Kidney (tissue), 14 donors: ENCODE data around the gene NFYC. TPM values are rescaled to one million over a fixed set of nuclear protein-coding genes. Genes with fewer than 3 reads are reported as not detected.

ENCODE experiments used
- DNase-seq, 5 donors: peaks; one replicate each; pipeline ENCODE4 v3.0.0-alpha.2; 2013 to 2020
- FAIRE-seq: peaks from 2 replicates; lab custom pipeline; 2012; peaks lifted over from hg19 to GRCh38; lab: Jason Lieb, UNC
- H3K27ac ChIP-seq, 2 donors: one replicate each; pipeline ENCODE4 v1.7.0; 2013; ENCODE audit warnings: low read depth in 2 of 2, low read length in 2 of 2, inconsistent platforms in 1 of 2
- H3K27me3 ChIP-seq: one replicate; pipeline ENCODE4 v1.7.1; 2013; ENCODE audit warnings: low read length, inconsistent platforms; ENCODE audit not compliant: control insufficient read depth, insufficient read depth
- H3K36me3 ChIP-seq, 3 donors: one replicate each; pipeline versions ENCODE4 v1.7.0 to v1.7.1; 2013; ENCODE audit warnings: low read length in 3 of 3, control low read depth in 1 of 3, inconsistent platforms in 1 of 3; ENCODE audit not compliant: insufficient read depth in 3 of 3, control insufficient read depth in 2 of 3
- H3K4me1 ChIP-seq, 3 donors: one replicate each; pipeline versions ENCODE4 v1.7.0 to v1.7.1; 2013; ENCODE audit warnings: low read length in 3 of 3, inconsistent platforms in 1 of 3, low read depth in 1 of 3; ENCODE audit not compliant: control insufficient read depth in 2 of 3, insufficient read depth in 2 of 3
- H3K4me3 ChIP-seq, 3 donors: one replicate each; pipeline versions ENCODE4 v1.7.0 to v1.8.1; 2013; ENCODE audit warnings: low read length in 3 of 3, control low read depth in 1 of 3, inconsistent platforms in 1 of 3
- H3K9ac ChIP-seq, 3 donors: one replicate each; pipeline versions ENCODE4 v1.7.0 to v1.7.1; 2013; ENCODE audit warnings: low read length in 3 of 3, control low read depth in 1 of 3, inconsistent platforms in 1 of 3
- H3K9me3 ChIP-seq, 3 donors: one replicate each; pipeline versions ENCODE4 v1.7.0 to v1.7.1; 2013; ENCODE audit warnings: low read length in 3 of 3, control low read depth in 1 of 3, inconsistent platforms in 1 of 3; ENCODE audit not compliant: control insufficient read depth in 2 of 3, insufficient read depth in 1 of 3
- intact Hi-C: fragments of 100-400 bp; cut with DNase I; formaldehyde crosslinking; loops from one replicate; pipeline ENCODE4 v1.11.1; 2022
- polyA plus RNA-seq: library from polyadenylated mRNA; stranded (reverse); fragments of 350-450 nt; fragmentation: Illumina TruSeq; extraction: RNeasy Lipid Tissue Mini Kit (QIAGEN cat#74804); gene quantifications from one replicate; pipeline ENCODE4 v1.2.3, GENCODE V29; 2014; ENCODE audit warnings: low read depth, low replicate concordance; ENCODE audit not compliant: insufficient read depth
- total RNA-seq: library from RNA; stranded (reverse); fragmentation: NEBNext Ultra II Directional; extraction: Animal tissue kit (Norgen Biotek cat#: 25700); gene quantifications from one replicate; pipeline ENCODE4 v1.2.1, GENCODE V29; 2021
- TF ChIP-seq, protein P1 (sequence below): IDR thresholded peaks from 3 replicates; pipeline ENCODE4 v1.5.1; 2012; ENCODE audit warnings: mild to moderate bottlenecking, moderate library complexity, borderline replicate concordance; ENCODE audit not compliant: insufficient read depth; ENCODE audit errors: extremely low read depth
- donor health status: control.
- donor health status: control.
- donor health status: control.
- donor health status: control.
- donor health status: control.
- donor health status: DM: yes; HTN: yes; CAD: no.
- donor health status: Normal renal cell carcinoma (clear cell type).

Gene NFYC
- total and polyA plus RNA-seq, 2 donors from 2014 or later: 52.1 to 69.3 TPM

DNA sequence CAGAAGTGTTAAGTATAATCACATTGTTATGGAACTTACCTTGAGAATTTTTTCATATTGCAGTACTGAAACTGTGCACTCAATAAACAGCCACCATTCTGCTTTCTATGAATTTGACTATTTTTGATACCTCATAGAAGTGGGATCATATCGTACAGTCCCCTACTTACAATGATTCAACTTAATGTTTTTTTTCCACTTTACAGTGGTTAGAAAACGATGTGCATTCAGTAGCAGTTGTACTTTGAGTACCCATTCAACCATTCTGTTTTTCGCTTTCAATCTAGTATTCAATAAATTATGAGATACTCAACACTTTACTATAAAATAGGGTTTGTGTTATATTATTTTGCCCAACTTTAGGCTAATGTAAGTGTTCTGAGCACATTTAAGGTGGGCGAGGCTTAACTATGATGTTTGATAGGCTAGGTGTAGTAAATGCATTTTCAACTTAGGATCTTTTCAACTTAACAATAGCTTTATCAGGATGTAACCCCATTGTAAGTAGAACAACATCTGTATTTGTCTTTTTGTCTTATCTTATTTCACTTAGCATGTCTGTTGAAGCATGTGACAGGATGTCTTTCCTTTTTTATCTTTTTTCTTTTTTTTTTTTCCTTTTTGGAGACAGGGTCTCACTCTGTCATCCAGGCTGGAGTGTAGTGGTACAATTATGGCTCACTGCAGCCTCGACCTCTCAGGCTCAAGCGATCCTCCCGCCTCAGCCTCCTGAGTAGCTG, 49.7 kb downstream of the NFYC start:
- Histone ChIP-seq H3K9me3 (no peaks in the 10 kb centered on the region), H3K27me3 (no peaks in the 10 kb centered on the region), H3K36me3 (peaks cover 7 to 21% (median 12%) of the 10 kb centered on the region in 3 donors), H3K4me3 (no peak overlapping the region), H3K9ac (no peak overlapping the region), H3K27ac (no peak overlapping the region), H3K4me1 (peaks cover 2 to 14% (median 9%) of the 10 kb centered on the region in 3 donors)
- intact Hi-C loops: no loop called here
- TF ChIP-seq, protein P1, sequence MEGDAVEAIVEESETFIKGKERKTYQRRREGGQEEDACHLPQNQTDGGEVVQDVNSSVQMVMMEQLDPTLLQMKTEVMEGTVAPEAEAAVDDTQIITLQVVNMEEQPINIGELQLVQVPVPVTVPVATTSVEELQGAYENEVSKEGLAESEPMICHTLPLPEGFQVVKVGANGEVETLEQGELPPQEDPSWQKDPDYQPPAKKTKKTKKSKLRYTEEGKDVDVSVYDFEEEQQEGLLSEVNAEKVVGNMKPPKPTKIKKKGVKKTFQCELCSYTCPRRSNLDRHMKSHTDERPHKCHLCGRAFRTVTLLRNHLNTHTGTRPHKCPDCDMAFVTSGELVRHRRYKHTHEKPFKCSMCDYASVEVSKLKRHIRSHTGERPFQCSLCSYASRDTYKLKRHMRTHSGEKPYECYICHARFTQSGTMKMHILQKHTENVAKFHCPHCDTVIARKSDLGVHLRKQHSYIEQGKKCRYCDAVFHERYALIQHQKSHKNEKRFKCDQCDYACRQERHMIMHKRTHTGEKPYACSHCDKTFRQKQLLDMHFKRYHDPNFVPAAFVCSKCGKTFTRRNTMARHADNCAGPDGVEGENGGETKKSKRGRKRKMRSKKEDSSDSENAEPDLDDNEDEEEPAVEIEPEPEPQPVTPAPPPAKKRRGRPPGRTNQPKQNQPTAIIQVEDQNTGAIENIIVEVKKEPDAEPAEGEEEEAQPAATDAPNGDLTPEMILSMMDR: no peak
- FAIRE-seq (no peak), DNase-seq (no peak)

GRCh38 chr1:40742363-40743061, 51.0 kb downstream of the NFYC start:
- peaks cover 7 to 24% (median 12%) of the 10 kb centered on the region in 3 donors for H3K36me3 ChIP-seq
- intact Hi-C loops: no loop called here
- FAIRE-seq: no peak
- TF ChIP-seq, protein P1: no peak
- H3K27ac ChIP-seq: no peak overlapping the region
- H3K4me3 ChIP-seq: no peak overlapping the region
- peaks cover 2 to 12% (median 9%) of the 10 kb centered on the region in 3 donors for H3K4me1 ChIP-seq
- no peaks in the 10 kb centered on the region for H3K9me3 ChIP-seq
- H3K27me3 ChIP-seq: no peaks in the 10 kb centered on the region
- no peak for DNase-seq
- H3K9ac ChIP-seq: no peak overlapping the region

- Histone ChIP-seq H3K36me3 (peaks cover 11 to 26% (median 17%) of the 10 kb centered on the region in 3 donors), H3K4me1 (peaks cover 2 to 12% (median 9%) of the 10 kb centered on the region in 3 donors), H3K4me3 (no peak overlapping the region), H3K27ac (no peak overlapping the region), H3K9ac (no peak overlapping the region), H3K9me3 (no peaks in the 10 kb centered on the region), H3K27me3 (no peaks in the 10 kb centered on the region)
- intact Hi-C loops: no loop called here
- FAIRE-seq (no peak), DNase-seq (no peak)
- TF ChIP-seq, protein P1: no peak
Measured at GRCh38 chr1:40743452-40743851, 51.9 kb downstream of the NFYC start.
